K562 (cell line): ENCODE data around the gene SND1. TPM values are rescaled to one million over a fixed set of nuclear protein-coding genes. Genes with fewer than 3 reads are reported as not detected.

Experiments used
- BRD4 ChIP-seq: fragments of 200-600 bp; sonication (generic); IDR thresholded peaks from 2 replicates; pipeline ENCODE4 v1.6.1; 2017; ENCODE audit warnings: inconsistent platforms
- CBFA2T2 ChIP-seq: fragments of 450-650 bp; conservative IDR thresholded peaks from 2 replicates; pipeline ENCODE4 v1.6.1; 2017; ENCODE audit warnings: mild to moderate bottlenecking
- CHCHD3 ChIP-seq: fragments of 250-450 bp; sonication (Bioruptor Pico); IDR thresholded peaks from 2 replicates; pipeline ENCODE4 v2.1.2; 2022; ENCODE audit warnings: mild to moderate bottlenecking
- FOXK1 ChIP-seq: sonication (generic); formaldehyde crosslinking; IDR thresholded peaks from 2 replicates; pipeline ENCODE4 v1.8.0; 2022; ENCODE audit warnings: missing genetic modification reagents, mild to moderate bottlenecking, borderline replicate concordance
- GATAD2B ChIP-seq: fragments of 450-650 bp; IDR thresholded peaks from 2 replicates; pipeline ENCODE4 v1.6.1; 2017; ENCODE audit warnings: mild to moderate bottlenecking, borderline replicate concordance
- HNRNPLL ChIP-seq: fragments of 200-400 bp; formaldehyde crosslinking; IDR thresholded peaks from 2 replicates; pipeline ENCODE4 v1.6.1; 2017; ENCODE audit warnings: low read length, low read depth, mild to moderate bottlenecking; ENCODE audit not compliant: poor library complexity, severe bottlenecking
- POLR2G ChIP-seq: fragments of 200-400 bp; formaldehyde crosslinking; IDR thresholded peaks from 2 replicates; pipeline ENCODE4 v1.6.1; 2017; ENCODE audit warnings: low read depth, mild to moderate bottlenecking, antibody characterized with exemption, low read length, moderate library complexity
- RBM22 ChIP-seq: fragments of 200-400 bp; formaldehyde crosslinking; IDR thresholded peaks from 2 replicates; pipeline ENCODE4 v1.6.1; 2018; ENCODE audit warnings: low read length, low read depth; ENCODE audit not compliant: poor library complexity, severe bottlenecking
- RBM25 ChIP-seq: fragments of 200-400 bp; formaldehyde crosslinking; IDR thresholded peaks from 2 replicates; pipeline ENCODE4 v1.6.1; 2018; ENCODE audit warnings: low read length, low read depth, moderate library complexity; ENCODE audit not compliant: severe bottlenecking
- RCOR1 ChIP-seq, 2 experiments: IDR thresholded peaks; 2 replicates each; pipeline ENCODE4 v1.6.1; 2012; ENCODE audit warnings: low read depth in 2 of 2, low read length in 2 of 2, borderline replicate concordance in 1 of 2, improper control_type of control experiment in 1 of 2
- SREBF2 ChIP-seq: sonication (generic); formaldehyde crosslinking; IDR thresholded peaks from 2 replicates; pipeline ENCODE4 v1.4.0; 2020; ENCODE audit warnings: mild to moderate bottlenecking, missing genetic modification reagents
- TOE1 ChIP-seq, 2 experiments: fragments of 450-650 bp in 1 of 2; sonication (generic) in 1 of 2; formaldehyde crosslinking in 1 of 2; IDR thresholded peaks; 2 replicates each; pipeline versions ENCODE4 v1.7.1 to v1.8.0; 2016 to 2022; ENCODE audit warnings: borderline replicate concordance in 2 of 2, mild to moderate bottlenecking in 2 of 2, antibody characterized with exemption in 1 of 2, inconsistent platforms in 1 of 2, low read depth in 1 of 2, missing genetic modification reagents in 1 of 2, moderate library complexity in 1 of 2
- ZC3H4 ChIP-seq: sonication (generic); formaldehyde crosslinking; IDR thresholded peaks from 2 replicates; pipeline ENCODE4 v1.9.0; 2021; ENCODE audit warnings: missing genetic modification reagents, borderline replicate concordance
- ZNF24 ChIP-seq: fragments of 450-650 bp; IDR thresholded peaks from 2 replicates; pipeline ENCODE4 v1.6.1; 2016
- ZNF263 ChIP-seq: sonication (generic); formaldehyde crosslinking; IDR thresholded peaks from 2 replicates; pipeline ENCODE4 v1.8.0; 2022; ENCODE audit warnings: mild to moderate bottlenecking, missing genetic modification reagents, borderline replicate concordance
- polyA plus RNA-seq, 8 experiments: library from polyadenylated mRNA; depleted of rRNA in 4 of 8; stranded (reverse) in 5 of 8; unstranded in 3 of 8; fragments of >200 nt; fragmentation: Nextera tagmentation in 2 of 8; fragmentation: Illumina TruSeq in 1 of 8; extraction: Ambion mirVana in 2 of 8; extraction: Trizol in 1 of 8; gene quantifications; 2 replicates each; pipeline versions ENCODE4 v1.2.1 to v1.2.3, GENCODE V29; 2011 to 2014; ENCODE audit warnings: inconsistent platforms in 1 of 8, missing spikeins in 1 of 8
- total RNA-seq, 7 experiments: library from RNA; depleted of rRNA in 6 of 7; stranded (reverse); fragments of >200 nt in 6 of 7; fragmentation: Illumina TruSeq in 2 of 7; extraction: Trizol in 2 of 7; gene quantifications; 2 replicates each; pipeline versions ENCODE4 v1.2.1 to v1.2.3, GENCODE V29; 2011 to 2021; ENCODE audit warnings: low replicate concordance in 1 of 7
- TF ChIP-seq, protein P1 (sequence below), 2 experiments: fragments of 450-650 bp in 1 of 2; sonication (generic) in 1 of 2; formaldehyde crosslinking in 1 of 2; IDR thresholded peaks; 2 replicates each; pipeline versions ENCODE4 v1.7.1 to v1.9.0; 2016 to 2022; ENCODE audit warnings: inconsistent platforms in 1 of 2, mild to moderate bottlenecking in 1 of 2, missing genetic modification reagents in 1 of 2
- TF ChIP-seq, protein P2 (sequence below): fragments of 450-650 bp; formaldehyde crosslinking; IDR thresholded peaks from 2 replicates; pipeline ENCODE4 v1.4.0; 2022; ENCODE audit warnings: missing genetic modification characterization

Gene SND1
- total and polyA plus RNA-seq, 9 of the 15 experiments (the other 6 are each of a cell fraction or from before 2014, with no cell fraction given), result 46.5 to 307 (median 191) TPM

DNA sequence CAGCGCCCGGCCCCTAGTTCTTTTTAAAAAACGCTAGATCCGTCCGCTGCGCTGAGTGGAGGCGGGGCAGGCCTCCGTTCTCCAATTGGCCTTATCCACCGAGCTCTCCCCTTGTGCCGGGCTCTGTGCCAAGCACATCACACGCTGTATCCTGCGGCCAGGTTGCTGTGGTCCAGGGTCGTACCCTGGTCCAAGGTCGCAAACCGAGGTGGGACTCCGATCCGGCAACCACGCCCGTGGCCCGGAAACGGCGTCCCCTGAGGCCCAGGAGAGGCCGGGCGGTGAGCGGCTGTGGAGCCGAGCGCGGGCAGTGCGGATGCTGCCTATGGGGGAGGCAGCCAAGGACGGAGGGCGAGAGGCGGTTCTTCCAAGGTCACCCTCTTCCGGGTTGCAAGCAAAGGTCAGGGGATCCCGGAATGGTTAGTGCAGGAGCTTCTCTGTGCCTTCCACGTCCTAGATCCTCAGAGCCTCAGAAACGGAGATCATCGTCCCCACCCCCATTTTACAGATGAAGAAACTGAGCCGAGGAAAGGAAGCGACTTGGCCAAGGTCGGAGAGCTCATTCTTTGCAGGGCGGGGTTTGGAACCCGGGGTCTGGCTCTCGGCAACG, 451.6 kb downstream of the SND1 start (continued):
- peak; percentile 35 for TF ChIP-seq RBM25
- no peak for TF ChIP-seq ZNF263 (CRISPR knock-in tag)
- no peak for TF ChIP-seq TOE1 (IDR thresholded peaks at IDR 0.05; ENCODE audit: borderline replicate concordance)
- TF ChIP-seq TOE1 (CRISPR knock-in tag; IDR thresholded peaks at IDR 0.05; ENCODE audit: borderline replicate concordance, low read depth), result no peak
- TF ChIP-seq HNRNPLL, result no peak
- TF ChIP-seq SREBF2, result no peak
- TF ChIP-seq, protein P1, sequence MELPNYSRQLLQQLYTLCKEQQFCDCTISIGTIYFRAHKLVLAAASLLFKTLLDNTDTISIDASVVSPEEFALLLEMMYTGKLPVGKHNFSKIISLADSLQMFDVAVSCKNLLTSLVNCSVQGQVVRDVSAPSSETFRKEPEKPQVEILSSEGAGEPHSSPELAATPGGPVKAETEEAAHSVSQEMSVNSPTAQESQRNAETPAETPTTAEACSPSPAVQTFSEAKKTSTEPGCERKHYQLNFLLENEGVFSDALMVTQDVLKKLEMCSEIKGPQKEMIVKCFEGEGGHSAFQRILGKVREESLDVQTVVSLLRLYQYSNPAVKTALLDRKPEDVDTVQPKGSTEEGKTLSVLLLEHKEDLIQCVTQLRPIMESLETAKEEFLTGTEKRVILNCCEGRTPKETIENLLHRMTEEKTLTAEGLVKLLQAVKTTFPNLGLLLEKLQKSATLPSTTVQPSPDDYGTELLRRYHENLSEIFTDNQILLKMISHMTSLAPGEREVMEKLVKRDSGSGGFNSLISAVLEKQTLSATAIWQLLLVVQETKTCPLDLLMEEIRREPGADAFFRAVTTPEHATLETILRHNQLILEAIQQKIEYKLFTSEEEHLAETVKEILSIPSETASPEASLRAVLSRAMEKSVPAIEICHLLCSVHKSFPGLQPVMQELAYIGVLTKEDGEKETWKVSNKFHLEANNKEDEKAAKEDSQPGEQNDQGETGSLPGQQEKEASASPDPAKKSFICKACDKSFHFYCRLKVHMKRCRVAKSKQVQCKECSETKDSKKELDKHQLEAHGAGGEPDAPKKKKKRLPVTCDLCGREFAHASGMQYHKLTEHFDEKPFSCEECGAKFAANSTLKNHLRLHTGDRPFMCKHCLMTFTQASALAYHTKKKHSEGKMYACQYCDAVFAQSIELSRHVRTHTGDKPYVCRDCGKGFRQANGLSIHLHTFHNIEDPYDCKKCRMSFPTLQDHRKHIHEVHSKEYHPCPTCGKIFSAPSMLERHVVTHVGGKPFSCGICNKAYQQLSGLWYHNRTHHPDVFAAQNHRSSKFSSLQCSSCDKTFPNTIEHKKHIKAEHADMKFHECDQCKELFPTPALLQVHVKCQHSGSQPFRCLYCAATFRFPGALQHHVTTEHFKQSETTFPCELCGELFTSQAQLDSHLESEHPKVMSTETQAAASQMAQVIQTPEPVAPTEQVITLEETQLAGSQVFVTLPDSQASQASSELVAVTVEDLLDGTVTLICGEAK (IDR thresholded peaks at IDR 0.05), result no peak
- TF ChIP-seq, protein P1 (CRISPR knock-in tag; IDR thresholded peaks at IDR 0.05), result no peak
- 0 out of 4 replicates have a peak, but pooled peaks of 1 of the 2 experiments have one; percentile 23 for TF ChIP-seq RCOR1 (IDR thresholded peaks at IDR 0.05; ENCODE audit: borderline replicate concordance in 1 of 2, low read depth in 2 of 2, low read length in 2 of 2)
- peak; percentile 97 for TF ChIP-seq RBM22
- TF ChIP-seq FOXK1 (CRISPR knock-in tag), result no peak
- TF ChIP-seq BRD4, result no peak
- TF ChIP-seq GATAD2B, result no peak
- no peak for TF ChIP-seq ZNF24
- no peak for TF ChIP-seq ZC3H4 (CRISPR knock-in tag)
- TF ChIP-seq, protein P2, sequence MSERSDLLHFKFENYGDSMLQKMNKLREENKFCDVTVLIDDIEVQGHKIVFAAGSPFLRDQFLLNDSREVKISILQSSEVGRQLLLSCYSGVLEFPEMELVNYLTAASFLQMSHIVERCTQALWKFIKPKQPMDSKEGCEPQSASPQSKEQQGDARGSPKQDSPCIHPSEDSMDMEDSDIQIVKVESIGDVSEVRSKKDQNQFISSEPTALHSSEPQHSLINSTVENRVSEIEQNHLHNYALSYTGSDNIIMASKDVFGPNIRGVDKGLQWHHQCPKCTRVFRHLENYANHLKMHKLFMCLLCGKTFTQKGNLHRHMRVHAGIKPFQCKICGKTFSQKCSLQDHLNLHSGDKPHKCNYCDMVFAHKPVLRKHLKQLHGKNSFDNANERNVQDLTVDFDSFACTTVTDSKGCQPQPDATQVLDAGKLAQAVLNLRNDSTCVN (CRISPR knock-in tag), result no peak
- peak; percentile 81 for TF ChIP-seq POLR2G
- TF ChIP-seq CBFA2T2, result no peak
- no peak for TF ChIP-seq CHCHD3 (CRISPR knock-in tag)
